OCI-LY1 (cell line): ENCODE results near the gene SCRN2.

Experiments
- H2AFZ ChIP-seq: fragments of 200-600 bp; sonication (generic), shearing (Covaris generic); 2 replicates; pipeline ENCODE4 v1.6.0; 2014; ENCODE audit warnings: antibody characterized with exemption, mild to moderate bottlenecking, low read length
- H3F3A ChIP-seq: fragments of 200-600 bp; sonication (generic), shearing (Covaris generic); 2 replicates; pipeline ENCODE4 v1.6.0; 2014; ENCODE audit warnings: mild to moderate bottlenecking, antibody characterized with exemption, low read length, moderate library complexity; ENCODE audit not compliant: insufficient read depth
- H3K27ac ChIP-seq: fragments of 200-600 bp; sonication (generic); 2 replicates; pipeline ENCODE4 v1.5.1; 2014; ENCODE audit warnings: low read length, mixed run types, mild to moderate bottlenecking, low read depth; ENCODE audit not compliant: poor library complexity, severe bottlenecking
- H3K27me3 ChIP-seq: fragments of 200-600 bp; sonication (generic); 2 replicates; pipeline ENCODE4 v1.6.0; 2014; ENCODE audit warnings: antibody characterized with exemption, mild to moderate bottlenecking, low read length, moderate library complexity; ENCODE audit not compliant: insufficient read depth
- H3K36me3 ChIP-seq: fragments of 200-600 bp; sonication (generic); 2 replicates; pipeline ENCODE4 v1.6.1; 2014; ENCODE audit warnings: mild to moderate bottlenecking, antibody characterized with exemption, low read length, moderate library complexity, mixed read lengths; ENCODE audit not compliant: insufficient read depth
- H3K4me1 ChIP-seq: fragments of 200-600 bp; sonication (generic); 2 replicates; pipeline ENCODE4 v1.5.1; 2014; ENCODE audit warnings: mild to moderate bottlenecking, low read length, moderate library complexity; ENCODE audit not compliant: insufficient read depth, severe bottlenecking
- H3K4me2 ChIP-seq: fragments of 200-600 bp; sonication (generic), shearing (Covaris generic); 2 replicates; pipeline ENCODE4 v1.6.1; 2014; ENCODE audit warnings: low read length
- H3K4me3 ChIP-seq: fragments of 200-600 bp; sonication (generic); 2 replicates; pipeline ENCODE4 v1.5.1; 2014; ENCODE audit warnings: low read length, low read depth, mild to moderate bottlenecking, mixed read lengths; ENCODE audit not compliant: poor library complexity, severe bottlenecking
- H3K79me2 ChIP-seq: fragments of 200-600 bp; shearing (Covaris generic); 2 replicates; pipeline ENCODE4 v1.6.1; 2016; ENCODE audit warnings: mixed run types, low read length, mixed read lengths; ENCODE audit not compliant: insufficient read depth
- H3K9ac ChIP-seq: fragments of 200-600 bp; sonication (generic), shearing (Covaris generic); 2 replicates; pipeline ENCODE4 v1.6.1; 2014; ENCODE audit warnings: mild to moderate bottlenecking, low read length, mixed read lengths
- H3K9me2 ChIP-seq: fragments of 200-600 bp; sonication (generic), shearing (Covaris generic); 2 replicates; pipeline ENCODE4 v1.6.1; 2014; ENCODE audit warnings: low read depth, mild to moderate bottlenecking, low read length, mixed read lengths
- H3K9me3 ChIP-seq: fragments of 200-600 bp; shearing (Covaris generic); 2 replicates; pipeline ENCODE4 v1.6.1; 2014; ENCODE audit warnings: low read length, mixed read lengths
- H4K20me1 ChIP-seq: fragments of 200-600 bp; sonication (generic), shearing (Covaris generic); 2 replicates; pipeline ENCODE4 v1.6.0; 2016; ENCODE audit warnings: mild to moderate bottlenecking, low read length; ENCODE audit not compliant: insufficient read depth
- EZH2 ChIP-seq: fragments of 200-600 bp; sonication (generic), shearing (Covaris generic); IDR thresholded peaks from 2 replicates; pipeline ENCODE4 v1.8.0; 2017; ENCODE audit warnings: borderline replicate concordance, mixed run types, mild to moderate bottlenecking, antibody characterized with exemption, low read length, moderate library complexity, mixed read lengths
- TF ChIP-seq, protein P1 (sequence below): fragments of 200-600 bp; sonication (generic), shearing (Covaris generic); IDR thresholded peaks from 2 replicates; pipeline ENCODE4 v1.5.1; 2017; ENCODE audit warnings: mild to moderate bottlenecking, antibody characterized with exemption, low read length, moderate library complexity, mixed read lengths

SCRN2 gene

DNA sequence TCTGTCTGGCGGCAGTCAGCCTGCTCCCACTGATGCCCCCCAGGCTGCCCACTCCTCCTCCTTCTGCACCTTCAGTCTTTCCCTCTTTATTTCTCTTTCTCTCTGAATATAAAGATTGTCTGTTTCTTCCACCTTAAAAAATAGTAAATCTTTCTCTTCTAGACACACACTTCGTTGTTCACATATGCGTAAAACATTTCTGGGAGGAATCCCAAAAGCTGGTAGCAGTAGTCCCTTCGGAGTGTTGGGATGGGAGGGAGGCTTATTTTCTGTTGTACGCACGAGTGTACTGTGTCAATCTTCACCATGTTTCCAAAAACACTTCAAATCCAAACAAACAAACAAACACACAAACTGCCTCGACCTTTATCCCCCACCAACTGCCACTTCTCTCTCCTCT lies 29.4 kb downstream of the SCRN2 start:
- H3K9me2 ChIP-seq: no peaks in the 10 kb centered on the region
- H3K9ac ChIP-seq: no peak overlapping the region
- H3K4me2 ChIP-seq: no peak overlapping the region
- H3F3A ChIP-seq: no peaks in the 10 kb centered on the region
- H3K27ac ChIP-seq: no peak overlapping the region
- H3K9me3 ChIP-seq: no peaks in the 10 kb centered on the region
- H3K27me3 ChIP-seq: no peaks in the 10 kb centered on the region
- H3K4me3 ChIP-seq: no peak overlapping the region
- TF ChIP-seq, protein P1, sequence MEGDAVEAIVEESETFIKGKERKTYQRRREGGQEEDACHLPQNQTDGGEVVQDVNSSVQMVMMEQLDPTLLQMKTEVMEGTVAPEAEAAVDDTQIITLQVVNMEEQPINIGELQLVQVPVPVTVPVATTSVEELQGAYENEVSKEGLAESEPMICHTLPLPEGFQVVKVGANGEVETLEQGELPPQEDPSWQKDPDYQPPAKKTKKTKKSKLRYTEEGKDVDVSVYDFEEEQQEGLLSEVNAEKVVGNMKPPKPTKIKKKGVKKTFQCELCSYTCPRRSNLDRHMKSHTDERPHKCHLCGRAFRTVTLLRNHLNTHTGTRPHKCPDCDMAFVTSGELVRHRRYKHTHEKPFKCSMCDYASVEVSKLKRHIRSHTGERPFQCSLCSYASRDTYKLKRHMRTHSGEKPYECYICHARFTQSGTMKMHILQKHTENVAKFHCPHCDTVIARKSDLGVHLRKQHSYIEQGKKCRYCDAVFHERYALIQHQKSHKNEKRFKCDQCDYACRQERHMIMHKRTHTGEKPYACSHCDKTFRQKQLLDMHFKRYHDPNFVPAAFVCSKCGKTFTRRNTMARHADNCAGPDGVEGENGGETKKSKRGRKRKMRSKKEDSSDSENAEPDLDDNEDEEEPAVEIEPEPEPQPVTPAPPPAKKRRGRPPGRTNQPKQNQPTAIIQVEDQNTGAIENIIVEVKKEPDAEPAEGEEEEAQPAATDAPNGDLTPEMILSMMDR: no peak
- no peak for TF ChIP-seq EZH2
- peaks cover 57% of the 10 kb centered on the region for H3K36me3 ChIP-seq
- H4K20me1 ChIP-seq: no peaks in the 10 kb centered on the region
- H3K4me1 ChIP-seq: no peaks in the 10 kb centered on the region
- no peaks in the 10 kb centered on the region for H3K79me2 ChIP-seq
- H2AFZ ChIP-seq: no peak overlapping the region

DNA sequence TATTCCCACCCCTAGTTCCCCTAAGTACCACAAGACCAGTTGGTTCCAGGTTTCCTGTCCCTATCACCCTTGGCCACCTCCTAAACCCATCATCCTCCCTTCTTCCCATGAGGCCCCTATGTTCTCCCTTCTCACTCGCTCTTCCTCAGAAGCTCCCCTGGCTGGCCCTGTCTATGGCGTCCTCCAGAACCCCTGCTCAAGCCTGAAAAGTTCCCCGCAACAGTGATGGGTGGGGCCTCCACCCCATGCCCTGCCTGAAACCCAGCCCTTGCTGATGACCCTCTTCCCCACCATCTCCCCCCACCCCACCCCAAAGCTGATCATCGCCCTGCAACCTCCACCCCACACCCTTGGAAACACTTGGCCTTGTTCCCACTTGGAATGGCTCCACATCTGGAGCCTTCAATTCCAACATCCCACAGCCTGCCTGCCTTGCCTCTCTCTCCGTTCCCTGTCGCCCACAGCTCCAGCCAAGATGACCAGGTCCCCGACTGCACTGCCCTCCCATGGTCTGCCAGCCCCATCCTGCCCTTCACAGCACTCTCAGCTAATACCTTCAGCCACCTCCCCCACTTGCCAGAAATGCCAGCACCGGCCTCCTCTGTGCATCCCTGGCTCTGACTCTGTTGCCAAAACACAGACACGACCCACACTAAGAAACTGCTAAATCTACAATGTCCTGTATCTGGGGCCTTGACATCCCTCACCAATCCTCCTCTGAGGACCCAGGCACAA lies 30.0 kb downstream of the SCRN2 start:
- Histone ChIP-seq H3K4me2 (no peak overlapping the region), H3F3A (no peaks in the 10 kb centered on the region), H4K20me1 (no peaks in the 10 kb centered on the region), H3K27ac (no peak overlapping the region), H3K9me2 (no peaks in the 10 kb centered on the region), H3K4me3 (no peak overlapping the region), H3K27me3 (no peaks in the 10 kb centered on the region), H3K9ac (no peak overlapping the region), H3K9me3 (no peaks in the 10 kb centered on the region), H3K4me1 (no peaks in the 10 kb centered on the region), H2AFZ (no peak overlapping the region), H3K79me2 (no peaks in the 10 kb centered on the region), H3K36me3 (peaks cover 51% of the 10 kb centered on the region)
- TF ChIP-seq, protein P1: no peak
- no peak for TF ChIP-seq EZH2

DNA sequence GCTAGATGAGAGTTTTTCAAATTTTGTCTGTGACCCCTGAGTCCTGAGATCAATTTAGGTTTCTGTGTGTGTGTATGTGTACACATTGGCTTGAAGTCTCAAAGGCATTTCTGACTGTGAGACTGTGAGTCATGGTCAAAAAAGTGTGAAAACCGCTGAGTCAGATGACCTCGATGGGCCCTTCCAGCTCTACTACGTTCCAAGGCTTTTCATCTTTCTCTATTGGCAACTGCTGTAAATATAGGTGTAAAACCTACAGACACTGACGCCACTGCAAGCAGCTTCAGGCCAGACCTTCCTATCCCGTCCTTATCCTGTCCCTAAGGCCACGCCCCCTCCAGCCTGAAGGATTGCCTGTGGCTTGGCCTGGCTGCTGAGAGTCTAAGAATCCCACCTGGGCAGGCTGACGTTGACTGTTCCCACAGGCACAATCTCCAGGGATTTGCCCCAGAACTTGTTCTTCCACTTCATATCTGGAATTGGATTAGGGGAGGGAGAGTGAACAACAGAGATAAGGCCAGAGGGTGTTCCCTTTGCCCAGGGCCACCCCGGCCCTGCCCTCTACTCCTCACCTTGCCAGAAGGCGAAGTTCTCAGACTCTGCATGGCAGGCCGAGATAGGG lies 30.8 kb downstream of the SCRN2 start:
- Histone ChIP-seq H3K9ac (no peak overlapping the region), H3F3A (no peaks in the 10 kb centered on the region), H3K4me1 (no peaks in the 10 kb centered on the region), H4K20me1 (no peaks in the 10 kb centered on the region), H2AFZ (no peak overlapping the region), H3K4me2 (no peak overlapping the region), H3K36me3 (peaks cover 51% of the 10 kb centered on the region), H3K79me2 (no peaks in the 10 kb centered on the region), H3K9me2 (no peaks in the 10 kb centered on the region), H3K4me3 (no peak overlapping the region), H3K27ac (no peak overlapping the region), H3K27me3 (no peaks in the 10 kb centered on the region), H3K9me3 (no peaks in the 10 kb centered on the region)
- TF ChIP-seq EZH2: no peak
- TF ChIP-seq, protein P1: no peak
